T1000 (cell line): ENCODE measurements around the gene MTSS2.

Experiments used
- DNase-seq: peaks from one replicate; lab custom pipeline; 2025; ENCODE audit warnings: mixed read lengths; lab: John Stamatoyannopoulos, UW

Gene MTSS2

DNA sequence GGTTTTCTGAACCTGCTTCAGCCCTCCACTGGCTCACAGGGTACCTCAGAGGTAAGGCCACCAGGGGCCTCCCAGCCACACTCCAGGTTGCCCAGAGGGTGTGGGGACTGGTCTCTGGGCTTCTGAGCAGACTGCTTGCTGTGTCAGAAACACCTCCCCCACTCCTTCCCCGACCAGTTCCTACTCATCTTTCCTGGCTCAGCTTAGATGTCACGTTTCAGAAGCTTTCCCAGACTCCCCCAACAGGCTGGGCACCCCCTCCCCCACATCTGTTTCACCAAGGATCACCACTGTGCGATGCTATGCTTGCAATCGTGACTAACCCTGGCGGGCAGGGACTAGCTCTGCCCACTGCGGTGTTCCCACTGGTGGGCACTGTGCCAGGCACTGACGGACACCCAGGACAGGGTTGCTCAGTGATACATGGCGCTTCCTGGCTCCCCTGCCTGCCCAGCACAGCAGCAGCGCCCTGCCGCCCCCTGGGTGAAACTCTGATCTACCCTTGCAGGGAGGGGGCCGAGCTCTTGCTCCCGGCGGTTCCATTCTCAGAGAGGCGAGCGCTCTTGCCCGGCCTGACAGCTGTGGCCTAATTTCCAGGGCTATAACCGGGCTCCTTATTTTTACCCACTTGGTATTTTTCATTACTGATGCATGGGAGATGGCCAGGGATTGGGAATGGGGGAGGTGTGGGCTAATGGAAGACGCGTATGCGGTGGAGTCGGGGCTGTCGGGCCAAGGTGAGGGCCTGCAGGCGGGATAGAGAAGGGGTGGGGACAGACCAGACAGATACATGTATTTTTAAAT is 29.4 kb upstream of the MTSS2 start:
- peak; percentile 93 for DNase-seq

DNA sequence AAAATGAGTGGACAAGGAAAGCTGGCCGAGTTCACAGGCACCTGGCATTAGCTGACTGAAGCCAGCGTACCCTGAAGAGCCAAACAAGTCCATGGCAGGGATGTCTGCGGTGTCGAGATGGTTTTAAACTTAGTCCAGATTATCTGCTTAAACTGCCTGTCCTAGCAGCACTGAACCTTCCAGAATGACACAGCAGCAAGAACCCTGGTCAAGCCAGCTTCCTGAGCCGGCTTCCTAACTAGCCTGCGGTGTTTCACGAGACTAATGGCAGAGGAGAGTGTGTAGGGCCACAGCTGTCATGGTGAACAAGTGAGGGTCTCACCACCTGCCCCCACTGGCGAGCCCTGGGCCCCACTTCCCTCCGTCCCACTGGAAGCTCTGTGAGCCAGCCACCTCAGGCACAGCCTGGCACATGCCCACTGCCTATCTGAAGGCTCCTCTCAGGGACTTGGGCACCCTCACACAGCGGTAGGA is 28.8 kb upstream of the MTSS2 start:
- no peak for DNase-seq

DNA sequence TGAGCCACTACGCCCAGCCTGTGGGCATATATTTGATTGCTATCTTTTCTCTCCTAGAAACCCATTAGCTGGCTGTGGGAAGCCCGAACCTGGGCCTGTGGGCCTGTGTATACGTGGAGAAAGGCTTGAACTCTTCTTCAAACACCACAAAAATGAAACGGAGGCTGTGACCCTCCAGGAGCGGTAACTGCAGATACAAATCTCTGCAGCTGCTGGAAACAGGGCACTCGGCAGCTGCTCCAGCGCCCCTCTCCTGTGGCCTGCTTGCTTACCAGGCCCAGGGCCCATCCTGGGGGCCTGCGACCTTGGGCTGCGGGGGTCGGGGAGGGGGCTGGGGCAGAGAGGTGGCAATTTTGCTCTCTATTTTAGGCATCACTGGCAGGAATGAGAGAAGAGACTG is 28.0 kb upstream of the MTSS2 start:
- no peak for DNase-seq

DNA sequence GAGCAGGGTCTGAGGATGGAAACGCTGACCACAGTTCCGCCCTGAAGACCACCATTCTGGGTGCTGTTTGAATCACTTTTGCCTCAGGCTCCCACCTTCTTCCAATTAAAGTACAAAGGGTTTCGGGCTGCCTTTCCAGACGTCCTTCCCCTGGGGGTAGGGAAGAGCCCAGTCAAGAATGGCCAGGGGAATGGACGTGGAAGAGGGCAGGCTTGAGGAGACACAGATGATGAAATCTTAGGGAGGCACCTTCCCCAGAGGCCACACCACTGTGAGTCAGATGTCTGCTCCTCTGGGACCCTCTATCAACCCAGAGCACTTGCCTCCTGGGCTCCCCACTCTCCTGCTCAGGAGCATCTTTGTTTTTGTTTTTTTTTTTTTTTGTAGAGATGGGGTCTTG is 27.5 kb upstream of the MTSS2 start:
- DNase-seq: no peak

DNA sequence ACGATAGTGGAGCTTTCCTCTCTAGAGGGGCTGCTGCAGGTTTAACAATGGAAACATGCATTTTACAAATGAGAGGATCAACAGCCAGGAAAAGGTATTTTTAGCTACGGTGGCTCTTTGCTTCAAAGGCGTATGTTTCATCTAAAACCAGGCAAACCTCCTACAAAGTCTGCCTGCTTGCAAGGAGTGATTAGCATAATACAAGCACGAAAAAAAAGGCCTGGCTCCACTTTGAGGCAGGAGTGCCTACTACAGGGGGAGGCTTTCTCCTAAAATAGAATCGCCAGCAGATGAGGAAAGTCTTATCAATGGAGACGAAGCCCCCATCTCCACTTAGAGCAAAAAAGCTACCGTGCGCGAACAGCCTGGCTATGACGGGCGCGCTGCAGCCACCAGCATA is 27.1 kb upstream of the MTSS2 start:
- DNase-seq: no peak

DNA sequence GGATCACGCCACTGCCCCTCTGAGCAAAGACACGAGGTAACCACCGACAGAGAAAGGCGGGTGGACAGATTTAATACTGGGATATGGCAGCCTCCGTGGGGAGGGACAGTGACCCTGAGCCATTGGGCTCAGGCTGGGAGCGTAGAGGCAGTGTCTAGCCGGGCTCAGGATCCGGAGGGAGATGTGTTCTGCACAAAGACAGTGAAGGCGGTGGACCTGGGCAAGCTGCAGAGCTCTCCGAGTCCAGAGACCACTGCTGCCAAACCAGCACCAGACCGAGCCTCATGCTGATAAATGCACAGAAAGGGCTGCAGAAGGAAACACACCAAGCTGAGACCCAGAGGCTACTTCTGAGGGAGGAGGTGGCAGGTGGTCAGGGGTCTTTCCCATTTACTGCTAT is 26.5 kb upstream of the MTSS2 start:
- no peak for DNase-seq

DNA sequence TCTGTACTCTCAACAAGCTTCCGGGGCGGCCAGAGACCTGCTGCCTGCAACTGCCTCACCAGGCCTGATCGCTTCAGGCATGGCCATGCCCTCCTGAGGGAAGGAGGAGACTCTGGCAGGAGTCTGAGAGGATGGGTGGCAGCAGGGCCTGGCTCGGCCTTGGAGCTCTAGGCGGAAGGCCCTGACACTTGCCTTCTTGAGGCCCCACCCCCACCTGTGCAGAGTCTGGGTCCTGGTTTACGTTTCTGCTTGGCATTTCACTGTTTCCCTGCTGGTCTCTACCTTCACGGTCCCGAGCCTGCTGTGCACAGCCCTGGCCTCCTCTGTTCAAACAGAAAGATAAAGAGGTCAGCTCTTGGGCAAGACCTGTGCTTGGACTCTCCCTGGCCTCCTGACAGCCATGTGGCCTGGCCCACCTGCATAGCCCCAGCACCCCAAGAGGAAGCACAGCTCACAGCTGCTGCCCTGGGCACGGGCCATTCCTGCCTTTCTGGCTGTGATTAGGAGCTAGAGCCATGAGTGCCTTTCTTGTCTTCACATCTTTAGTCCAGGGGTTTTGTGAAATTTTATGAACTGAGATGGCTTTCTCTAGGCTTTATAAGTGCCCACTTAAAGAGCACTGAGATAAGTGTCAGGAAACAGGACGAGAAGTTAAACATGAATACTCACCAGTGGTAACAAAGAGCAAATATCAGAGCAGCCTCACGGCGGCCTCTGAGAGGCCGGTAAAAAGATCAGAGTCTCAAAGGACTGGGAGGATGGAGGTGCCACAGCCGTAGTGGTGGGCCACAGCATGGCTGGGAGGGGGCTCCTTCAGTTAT is 25.6 kb upstream of the MTSS2 start:
- DNase-seq: no peak

DNA sequence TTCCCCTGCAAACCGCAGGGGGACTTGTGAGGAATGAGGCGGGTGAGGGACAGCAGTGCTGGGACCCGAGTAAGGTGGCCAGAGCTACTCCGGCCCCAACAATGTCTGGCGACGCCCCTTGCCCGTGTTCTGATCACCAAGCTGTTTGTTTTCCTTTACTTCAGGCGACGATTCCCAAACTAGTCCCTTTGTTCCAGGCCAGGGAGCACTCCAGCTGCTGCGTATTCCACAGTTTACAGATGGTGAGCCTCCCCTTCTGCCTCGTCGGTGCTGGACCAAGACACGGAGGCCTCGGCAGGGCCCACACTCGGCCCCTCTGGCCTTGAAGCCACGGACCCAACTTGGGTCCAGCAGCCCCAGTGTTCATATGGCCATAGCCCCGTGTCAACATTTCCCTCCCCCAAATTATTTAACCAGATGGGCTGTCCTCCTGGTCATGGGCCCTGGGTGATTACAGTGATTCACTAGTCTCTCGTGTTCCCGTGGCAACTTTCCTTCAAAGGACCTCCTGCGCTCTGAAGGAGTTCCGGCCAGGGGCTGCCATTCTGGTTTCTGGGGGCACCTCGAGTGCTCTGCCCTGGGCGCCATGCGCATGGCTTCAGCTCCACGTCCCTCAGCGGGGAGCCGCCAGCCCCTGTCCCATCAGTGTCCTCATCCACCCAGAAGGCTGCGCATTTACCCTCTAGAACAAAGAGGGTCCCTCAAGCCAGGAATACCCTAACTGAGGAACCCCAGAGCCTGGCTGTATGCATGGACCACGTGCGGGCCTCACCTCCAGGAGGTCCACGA is 24.8 kb upstream of the MTSS2 start:
- DNase-seq: no peak

DNA sequence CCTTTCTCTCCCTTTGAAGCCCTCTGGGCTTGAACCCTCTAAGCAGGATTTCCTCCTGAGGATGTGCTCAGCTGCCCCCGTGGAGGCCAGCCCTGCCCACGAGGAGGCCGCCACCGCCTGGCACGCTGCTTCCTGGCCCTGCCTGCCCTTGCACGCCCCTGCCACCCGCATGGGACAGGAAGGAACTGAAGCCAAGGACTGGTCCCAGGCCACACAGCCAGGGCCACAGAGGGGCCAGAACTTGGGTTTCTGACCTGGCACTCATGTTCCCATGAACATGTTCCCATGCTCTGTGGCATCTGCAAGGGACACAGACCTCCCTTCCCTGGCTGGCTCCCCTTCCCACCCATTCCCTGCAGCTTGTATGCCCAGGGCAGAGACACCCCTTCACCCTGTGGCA is 24.1 kb upstream of the MTSS2 start:
- DNase-seq: no peak

DNA sequence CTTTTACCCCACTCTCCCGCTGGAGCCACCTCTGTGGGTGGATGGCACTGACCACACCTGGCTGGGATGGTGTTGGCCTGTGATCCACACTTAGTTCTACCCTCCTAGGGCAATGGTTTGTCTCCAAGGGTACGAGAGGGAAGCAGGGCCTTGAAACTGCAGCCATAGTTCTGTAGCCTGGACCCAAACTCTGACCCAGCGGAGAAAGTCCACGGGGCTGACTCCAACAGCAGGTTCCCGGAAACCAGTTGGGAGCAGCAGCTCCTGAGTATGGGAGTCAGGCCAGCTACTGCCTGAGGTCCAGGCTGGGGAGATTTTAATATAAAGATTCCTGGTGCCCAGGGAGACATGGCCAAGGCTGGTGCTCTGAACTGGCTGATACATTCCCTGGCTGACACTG is 23.6 kb upstream of the MTSS2 start:
- DNase-seq: no peak

DNA sequence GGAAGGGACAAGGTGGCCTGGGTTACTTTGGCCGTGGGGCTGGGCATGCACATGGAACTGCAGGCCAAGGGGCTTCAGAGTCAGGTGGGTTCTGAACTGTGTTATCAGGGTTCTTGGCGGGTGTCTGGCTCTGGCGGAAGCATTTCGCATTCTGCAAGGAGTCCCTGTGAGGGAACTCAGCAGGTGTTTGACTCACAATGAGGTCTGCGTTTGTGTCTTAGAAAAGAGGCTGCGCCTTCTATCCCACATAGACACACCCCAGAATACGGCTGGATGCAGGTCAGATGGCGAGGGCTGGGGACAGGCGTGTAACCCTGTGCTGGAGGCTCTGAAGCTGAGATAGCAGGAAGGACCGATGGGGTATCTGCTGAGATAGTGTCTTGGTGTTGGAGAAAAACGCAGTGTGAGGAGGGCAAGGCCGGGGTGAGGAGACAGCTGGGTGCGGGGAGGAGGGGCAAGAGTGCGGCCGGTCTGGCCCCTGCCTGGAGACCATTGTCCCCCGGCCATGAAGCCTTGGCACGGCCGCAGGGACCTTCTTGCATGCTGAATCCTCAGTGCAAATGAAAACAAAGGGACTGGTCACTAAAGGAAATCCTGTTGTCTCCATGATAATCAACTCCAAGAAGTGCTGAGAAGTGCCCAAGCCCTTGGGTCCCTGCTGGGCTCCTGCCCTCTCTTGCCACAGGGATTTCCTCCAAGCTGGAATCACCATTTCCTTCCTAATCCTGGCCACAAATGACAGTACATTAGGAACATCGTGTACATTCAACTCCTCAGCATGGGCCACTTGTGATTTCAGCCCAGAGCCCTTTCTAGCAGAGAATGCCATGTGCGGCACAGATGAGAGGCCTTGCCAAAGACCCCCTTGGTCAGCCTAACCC is 22.8 kb upstream of the MTSS2 start:
- DNase-seq: no peak

DNA sequence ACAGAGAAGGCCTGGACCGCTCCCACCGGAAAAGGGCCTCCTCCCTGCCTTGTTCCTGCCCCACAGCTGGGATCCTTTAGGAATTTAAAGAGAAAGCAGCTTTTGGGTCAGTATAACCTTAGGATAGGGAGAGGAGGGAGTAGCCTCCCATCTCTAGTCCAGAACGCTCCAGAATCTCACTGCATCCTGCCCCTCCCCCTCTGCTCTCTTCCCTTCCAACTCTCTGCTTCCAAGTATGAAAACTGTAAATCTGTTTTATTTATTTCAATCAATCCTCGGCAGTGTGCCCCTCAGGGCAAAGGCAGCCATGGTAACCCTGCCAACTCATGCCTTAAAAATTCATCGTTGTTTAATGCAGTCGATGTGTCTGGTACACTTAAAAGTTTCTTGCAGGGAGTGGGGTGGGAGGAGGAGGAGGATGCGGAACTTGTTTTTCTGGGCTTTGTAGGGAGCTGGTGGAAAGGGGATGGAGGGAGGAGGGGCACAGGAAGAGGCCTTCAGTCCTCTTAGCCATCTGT is 21.2 kb upstream of the MTSS2 start:
- peak; percentile 85 for DNase-seq

DNA sequence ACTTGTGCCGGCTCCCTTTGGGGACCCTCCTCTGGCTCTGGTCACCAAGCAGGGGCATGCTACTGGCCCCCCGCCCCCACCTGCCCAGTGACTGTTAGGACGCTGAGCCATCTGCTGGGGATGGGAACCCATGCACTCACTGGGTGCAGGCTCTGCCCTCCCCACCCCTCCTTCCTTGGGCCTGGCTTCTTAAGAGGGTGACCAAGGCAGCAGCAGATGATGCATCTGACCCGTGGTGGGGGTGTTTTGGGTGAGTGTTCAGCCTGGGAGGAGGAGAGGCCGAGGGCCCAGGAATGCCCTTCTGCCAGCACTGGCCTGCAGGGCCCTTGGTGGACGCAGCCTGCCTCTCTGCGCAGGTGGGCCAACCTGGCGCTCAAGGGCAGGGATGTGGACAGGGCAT is 19.2 kb upstream of the MTSS2 start:
- DNase-seq: no peak

DNA sequence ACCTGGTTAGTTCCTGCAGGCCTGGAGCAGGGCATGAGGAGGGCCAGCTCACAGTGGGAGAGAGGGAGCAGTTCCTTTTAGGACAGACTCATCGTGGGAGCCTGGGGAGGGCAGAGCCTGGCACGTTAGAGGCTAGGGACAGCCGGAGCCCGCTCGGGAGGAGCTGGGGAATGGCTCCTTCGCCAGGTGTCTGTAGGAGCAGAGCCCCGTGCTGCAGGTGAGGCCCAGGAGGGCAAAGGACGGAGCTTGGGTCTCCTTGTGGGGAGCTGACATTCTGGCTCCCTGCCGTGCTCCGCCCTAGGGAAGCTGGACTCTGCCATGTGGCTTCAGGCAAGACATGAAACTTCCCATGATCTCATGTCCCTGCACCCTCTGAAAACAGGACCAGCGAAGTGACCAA is 18.7 kb upstream of the MTSS2 start:
- no peak for DNase-seq

DNA sequence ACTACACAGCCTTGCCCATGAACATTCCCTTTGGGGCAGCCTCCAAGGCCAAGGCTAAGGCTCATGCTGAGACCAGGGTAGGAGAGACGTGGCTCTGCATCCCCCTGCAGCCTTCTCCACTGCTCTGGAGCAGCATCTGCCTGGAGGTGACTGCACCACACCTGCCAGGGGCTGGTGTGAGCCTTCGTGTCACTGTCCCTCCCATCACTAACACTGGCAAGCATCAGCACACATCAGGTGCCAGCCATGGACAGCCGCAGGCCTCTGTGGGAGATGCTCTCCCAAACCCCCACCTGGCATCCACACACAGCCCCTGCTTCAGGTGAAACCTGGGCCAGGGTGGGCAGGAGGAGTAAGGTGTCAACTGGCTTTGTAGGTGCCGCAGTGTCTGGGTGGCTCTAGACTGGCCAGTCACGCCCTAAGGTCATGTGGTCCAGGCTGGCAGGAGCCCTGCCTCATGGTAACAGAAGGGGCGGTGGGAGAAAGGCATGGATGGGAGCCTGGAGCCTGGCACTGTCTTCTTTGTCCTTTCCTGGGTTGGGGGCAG is 18.1 kb upstream of the MTSS2 start:
- DNase-seq: no peak

DNA sequence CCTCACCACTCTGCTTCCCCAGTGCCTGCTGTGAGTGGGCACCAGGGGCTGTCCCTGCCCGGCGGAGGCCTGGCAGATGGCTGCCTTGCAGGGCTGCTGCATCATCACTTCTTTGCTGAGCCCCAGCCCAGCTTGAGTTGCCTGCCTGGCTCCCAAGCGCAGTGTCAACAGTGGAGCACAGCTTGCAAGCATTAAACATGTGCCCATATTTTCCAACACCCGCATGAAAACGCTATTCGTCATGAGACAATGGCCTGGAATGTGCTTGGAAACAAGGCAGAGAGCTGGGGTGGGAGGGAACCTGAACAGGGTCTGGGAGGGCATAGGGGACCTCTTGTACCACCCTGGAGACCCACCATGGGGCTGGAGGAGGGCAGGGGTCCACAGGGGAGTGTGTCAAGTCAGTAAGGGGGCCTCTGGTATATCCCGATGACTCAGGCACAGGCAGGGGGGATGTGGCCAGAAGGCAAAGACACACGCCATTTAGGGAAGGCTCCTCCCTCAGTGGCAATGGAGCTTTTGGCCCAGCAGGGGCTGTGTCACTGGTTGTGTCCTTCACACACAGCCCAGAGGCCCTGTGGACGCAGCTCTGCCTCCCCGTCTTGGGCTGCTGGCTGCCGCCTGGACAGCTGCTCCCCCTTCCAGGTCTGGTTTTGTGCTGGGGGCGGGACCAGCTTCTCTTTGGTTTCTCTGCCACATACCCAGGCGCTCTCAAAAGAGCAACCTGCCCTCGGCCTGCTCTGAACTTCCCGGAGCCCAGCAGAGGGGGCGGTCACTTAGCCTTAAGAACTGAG is 17.4 kb upstream of the MTSS2 start:
- DNase-seq: peak; percentile 31

DNA sequence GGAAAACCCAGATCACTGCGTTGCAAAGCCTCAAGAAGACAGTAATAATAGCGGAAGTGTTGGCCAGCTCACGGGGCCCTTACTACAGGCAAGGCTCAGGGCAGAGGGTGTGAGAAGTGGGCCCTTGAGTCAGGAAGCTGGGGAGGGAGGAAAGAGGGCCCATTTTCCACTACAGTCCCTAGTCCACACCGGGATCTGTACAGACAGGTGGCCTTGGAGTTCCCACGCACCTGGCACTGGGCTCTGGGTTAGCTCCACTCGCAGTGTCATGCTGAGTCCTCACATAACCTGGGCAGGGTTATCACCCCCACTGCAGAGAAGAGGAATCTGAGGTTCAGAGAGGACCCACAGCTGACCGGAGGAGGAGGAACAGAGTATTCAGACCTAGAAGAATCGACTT is 16.8 kb upstream of the MTSS2 start:
- no peak for DNase-seq

DNA sequence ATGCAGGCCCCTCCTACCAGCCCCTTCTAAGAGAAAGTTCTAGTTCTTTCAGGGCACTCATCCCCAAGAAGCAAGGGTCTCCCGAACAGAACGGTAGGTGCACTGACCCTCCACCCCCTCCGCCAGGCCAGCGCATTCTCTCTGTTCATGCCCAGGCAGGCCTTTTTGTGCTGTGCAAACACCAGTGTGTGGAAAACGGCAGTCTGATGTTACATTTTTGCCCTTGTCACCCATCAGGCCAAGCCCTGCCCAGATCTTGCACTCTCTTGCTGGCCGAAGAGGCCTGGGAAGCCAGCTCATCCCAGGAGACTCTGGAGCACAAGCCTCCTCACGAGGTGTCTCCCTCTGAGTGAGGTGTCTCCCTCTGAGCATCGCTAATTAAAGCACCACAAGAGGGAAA is 16.1 kb upstream of the MTSS2 start:
- DNase-seq: no peak

DNA sequence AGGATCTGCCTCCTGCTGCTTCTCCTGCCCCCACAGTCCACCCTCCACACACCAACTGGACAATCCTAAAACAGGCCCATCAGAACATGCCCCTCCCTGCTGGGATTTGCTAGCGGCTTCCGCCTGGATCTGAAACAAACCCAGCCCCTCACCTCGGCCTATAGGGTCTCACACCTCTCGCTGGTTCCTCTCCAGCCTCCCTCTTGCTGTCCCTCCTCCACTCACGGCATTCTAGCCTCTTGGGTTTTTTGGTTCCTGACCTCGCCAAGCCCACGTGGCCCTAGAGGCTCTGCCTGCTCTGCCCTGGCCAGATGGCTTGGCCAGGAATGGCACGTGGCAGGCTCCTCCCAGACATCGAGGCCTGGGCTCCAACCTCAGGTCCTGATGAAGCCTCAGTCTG is 15.7 kb upstream of the MTSS2 start:
- no peak for DNase-seq

DNA sequence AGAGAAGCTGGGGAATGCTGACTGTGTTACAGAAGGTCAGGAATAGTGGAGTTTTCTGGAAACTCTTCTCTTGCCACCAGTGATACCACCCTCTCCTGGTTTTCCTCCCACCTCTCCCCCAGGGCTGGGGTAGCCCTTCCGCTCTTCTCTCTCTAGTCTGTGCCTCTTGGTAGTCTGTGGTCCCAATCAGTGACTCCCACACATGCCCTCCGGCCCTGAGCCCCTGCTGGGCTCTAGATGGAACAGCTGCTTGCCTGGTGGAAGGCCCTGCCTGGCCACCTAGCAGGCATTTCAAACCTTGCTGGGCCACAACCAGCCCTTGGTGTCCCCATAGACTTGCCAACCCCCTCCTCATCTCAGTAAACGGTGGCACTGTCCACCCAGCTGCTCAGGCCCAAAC is 15.2 kb upstream of the MTSS2 start:
- DNase-seq: no peak
